DMS53 (cell line): ENCODE measurements around the gene PRIM1.
"Not testable (repeated sequence)": the region's sequence is repeated elsewhere in the genome, so short reads cannot be mapped to it uniquely, and the experiment has no call there.

ENCODE experiments used
- DNase-seq: peaks from one replicate; lab custom pipeline; 2025; lab: John Stamatoyannopoulos, UW

Gene PRIM1

GRCh38 chr12:56751712-56752598 lies at the start of gene PRIM1:
PRIM1 (minus strand) TSS chr12:56752323; CDS start chr12:56752298, 25 bp downstream.
- peak; percentile 96 for DNase-seq

DNA sequence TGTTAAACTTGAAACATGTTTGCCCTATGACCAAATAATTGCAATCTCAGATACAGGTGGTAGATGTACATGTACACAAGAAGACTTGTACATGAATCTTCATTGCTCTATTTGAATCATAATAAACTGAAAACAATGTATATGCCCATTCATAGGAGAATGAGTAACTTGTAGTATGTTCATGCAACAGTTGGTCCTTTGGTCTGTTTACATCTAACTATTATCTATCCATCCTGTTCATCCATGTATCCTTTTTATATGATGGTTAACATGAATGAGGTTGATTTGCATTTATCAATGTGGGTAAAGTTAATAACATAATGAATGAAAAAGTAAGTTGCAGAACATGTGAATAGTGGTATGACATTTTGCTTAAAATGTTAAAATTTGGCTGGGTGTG lies 48.1 kb upstream of the PRIM1 start:
- DNase-seq, result no peak

GRCh38 chr12:56799345-56799744 lies 47.2 kb upstream of the PRIM1 start:
- not testable (repeated sequence) for DNase-seq

DNA sequence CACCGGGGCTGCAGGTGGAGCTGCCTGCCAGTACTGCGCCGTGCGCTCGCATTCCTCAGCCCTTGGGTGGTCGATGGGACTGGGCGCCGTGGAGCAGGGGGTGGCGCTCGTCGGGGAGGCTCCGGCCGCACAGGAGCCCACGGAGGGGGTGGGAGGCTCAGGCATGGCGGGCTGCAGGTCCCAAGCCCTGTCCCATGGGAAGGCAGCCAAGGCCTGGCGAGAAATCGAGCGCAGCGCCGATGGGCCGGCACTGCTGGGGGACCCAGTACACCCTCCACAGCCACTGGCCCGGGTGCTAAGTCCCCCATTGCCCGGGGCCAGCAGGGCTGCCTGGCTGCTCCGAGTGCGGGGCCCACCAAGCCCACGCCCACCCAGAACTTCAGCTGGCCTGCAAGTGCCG lies 43.7 kb upstream of the PRIM1 start:
- not testable (repeated sequence) for DNase-seq

DNA sequence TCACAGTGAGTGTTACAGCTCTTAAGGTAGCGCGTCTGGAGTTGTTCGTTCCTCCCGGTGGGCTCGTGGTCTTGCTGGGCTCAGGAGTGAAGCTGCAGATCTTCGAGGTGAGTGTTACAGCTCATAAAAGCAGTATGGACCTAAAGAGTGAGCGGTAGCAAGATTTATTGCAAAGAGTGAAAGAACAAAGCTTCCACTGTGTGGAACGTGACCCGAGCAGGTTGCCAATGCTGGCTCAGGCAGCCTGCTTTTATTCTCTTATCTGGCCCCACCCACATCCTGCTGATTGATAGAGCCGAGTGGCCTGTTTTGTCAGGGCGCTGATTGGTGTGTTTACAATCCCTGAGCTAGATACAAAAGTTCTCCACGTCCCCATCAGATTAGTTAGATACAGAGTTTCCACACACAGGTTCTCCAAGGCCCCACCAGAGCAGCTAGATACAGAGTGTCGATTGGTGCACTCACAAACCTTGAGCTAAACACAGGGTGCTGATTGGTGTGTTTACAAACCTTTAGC lies 43.0 kb upstream of the PRIM1 start:
- not testable (repeated sequence) for DNase-seq

DNA sequence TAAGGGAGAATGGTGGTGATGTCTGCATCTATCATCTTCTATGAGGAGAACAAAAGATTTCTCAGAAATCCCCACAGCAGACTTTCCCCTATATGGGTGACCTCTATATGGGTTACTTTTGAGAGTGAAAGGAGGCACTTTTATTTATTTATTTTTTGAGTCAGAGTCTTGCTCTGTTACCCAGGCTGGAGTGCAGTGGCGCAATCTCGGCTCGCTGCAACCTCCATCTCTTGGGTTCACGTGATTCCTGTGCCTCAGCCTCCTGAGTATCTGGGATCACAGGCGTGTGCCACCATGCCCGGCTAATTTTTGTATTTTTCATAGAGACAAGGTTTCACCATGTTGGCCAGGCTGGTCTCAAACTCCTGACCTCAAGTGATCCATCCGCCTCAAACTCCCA lies 41.0 kb upstream of the PRIM1 start:
- DNase-seq, result not testable (repeated sequence)

DNA sequence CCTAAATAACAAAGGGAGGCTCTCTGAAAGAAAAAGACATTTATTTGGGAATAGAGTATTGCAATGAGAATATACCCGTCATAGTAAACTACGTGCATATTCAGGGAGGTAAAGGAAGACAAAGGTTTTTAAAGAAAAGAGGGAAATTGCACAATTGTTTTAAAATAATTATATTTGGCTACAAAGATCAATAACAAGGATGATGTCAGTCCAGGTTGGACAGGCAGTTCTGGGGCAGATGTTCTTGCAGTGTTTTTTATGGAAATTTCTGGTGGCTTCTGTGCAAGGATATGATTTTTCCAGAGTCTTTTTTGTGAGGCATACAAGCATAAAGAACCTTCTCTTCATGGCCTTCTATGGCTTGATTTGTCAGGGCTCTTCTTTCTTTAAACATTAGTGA lies 40.6 kb upstream of the PRIM1 start:
- DNase-seq, result no peak

- not testable (repeated sequence) for DNase-seq
Measured at GRCh38 chr12:56789429-56789828, 37.3 kb upstream of the PRIM1 start.

- no peak for DNase-seq
Measured at GRCh38 chr12:56787498-56787897, 35.4 kb upstream of the PRIM1 start.

- DNase-seq, result no peak
Measured at GRCh38 chr12:56785874-56786273, 33.8 kb upstream of the PRIM1 start.

GRCh38 chr12:56785141-56785865 lies 33.2 kb upstream of the PRIM1 start:
- no peak for DNase-seq

- no peak for DNase-seq
Measured at GRCh38 chr12:56781726-56782125, 29.6 kb upstream of the PRIM1 start.

DNA sequence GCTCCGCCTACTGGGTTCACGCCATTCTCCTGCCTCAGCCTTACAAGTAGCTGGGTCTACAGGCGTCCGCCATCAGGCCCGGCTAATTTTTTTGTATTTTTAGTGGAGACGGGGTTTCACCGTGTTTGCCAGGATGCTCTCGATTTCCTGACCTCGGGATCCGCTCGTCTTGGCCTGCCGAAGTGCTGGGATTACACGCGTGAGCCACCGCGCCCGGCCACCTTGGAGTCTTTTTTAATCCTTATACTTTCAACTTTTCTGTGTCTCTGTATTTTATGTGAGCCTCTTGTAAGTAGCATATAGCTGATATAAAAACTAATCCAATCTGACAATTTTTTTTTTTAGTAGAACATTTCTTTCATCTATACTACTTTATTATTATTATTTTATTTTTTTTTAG lies 26.6 kb upstream of the PRIM1 start:
- no peak for DNase-seq

GRCh38 chr12:56776654-56777053 lies 24.5 kb upstream of the PRIM1 start:
- DNase-seq, result no peak

GRCh38 chr12:56775638-56776037 lies 23.5 kb upstream of the PRIM1 start:
- no peak for DNase-seq

DNA sequence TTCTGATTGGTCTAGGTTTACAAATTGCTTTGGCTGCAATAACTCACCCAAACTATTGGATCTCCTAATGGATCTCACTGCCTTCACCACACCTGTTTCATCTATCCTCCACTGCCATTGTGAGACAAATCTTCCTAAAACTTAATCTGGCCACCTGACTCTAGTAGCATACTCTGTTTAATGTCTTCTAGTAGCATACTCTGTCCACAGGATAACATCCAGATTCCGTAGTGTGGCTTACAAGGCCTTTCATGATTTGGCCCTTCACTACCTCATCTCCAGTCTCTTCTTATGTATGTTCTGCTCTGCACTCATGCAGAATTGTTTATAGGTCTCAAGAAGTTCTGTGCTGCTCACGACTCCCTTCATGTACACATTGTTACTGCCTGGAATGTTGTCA lies 21.0 kb upstream of the PRIM1 start:
- DNase-seq, result no peak

DNA sequence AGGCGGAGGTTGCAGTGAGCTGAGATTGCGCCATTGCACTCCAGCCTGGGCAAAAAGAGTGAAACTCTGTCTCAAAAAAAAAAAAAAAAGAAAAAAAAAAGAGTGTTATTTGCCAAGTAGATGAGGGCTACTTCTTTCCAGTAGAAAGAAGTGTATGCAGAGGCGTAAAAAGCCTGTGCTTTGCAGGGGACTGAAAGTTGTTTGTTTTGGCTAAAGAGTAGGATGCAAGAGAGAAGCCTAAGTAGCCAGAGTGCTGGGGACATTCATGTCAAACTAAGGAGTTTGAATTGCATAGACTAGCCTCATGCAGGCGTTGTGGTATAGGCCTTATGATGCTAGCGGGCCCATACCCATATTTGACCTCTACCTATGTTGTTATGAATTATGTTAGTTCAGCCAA lies 20.5 kb upstream of the PRIM1 start:
- DNase-seq, result no peak

GRCh38 chr12:56769868-56770267 lies 17.7 kb upstream of the PRIM1 start:
- DNase-seq, result no peak

DNA sequence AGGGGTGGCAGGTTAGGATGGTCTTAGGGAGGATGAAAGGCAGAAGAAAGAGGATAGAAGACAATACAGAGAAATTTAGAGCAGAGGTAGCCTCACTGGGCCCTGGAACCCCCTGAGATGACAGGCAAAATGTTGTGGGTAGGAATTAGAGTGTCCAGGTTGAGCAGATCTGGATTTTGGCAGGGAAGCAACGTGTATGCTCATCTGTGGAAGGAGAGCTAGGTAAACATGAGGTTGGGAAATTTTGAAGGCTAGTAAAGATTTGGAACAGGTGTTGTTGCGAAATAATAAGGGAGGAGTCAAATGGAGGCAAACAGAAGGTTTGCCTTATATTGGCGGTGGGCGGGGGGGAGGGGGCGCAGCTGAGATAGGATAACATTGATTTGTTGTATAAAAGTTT lies 16.3 kb upstream of the PRIM1 start:
- no peak for DNase-seq

DNA sequence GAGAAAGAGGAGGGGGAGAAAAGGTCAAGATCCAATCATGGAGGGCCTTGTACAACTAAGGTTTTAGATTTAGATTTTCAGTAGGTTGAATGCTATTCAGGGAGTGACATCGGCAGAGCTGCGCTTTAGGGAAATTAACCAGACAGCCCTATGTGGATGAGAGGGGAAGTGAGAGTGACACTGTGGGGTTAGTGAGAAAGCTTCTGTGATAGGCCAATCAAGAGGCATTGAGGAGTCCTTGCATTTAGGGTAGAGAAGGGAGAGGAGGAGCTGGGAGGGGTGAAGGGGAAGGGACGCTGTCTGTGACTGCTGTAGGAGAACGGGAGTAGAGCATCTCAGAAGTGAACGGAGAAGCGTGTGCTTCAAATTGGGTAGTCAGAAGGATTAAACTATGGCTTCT lies 14.4 kb upstream of the PRIM1 start:
- DNase-seq, result no peak

GRCh38 chr12:56763753-56764657 lies 11.9 kb upstream of the PRIM1 start:
- no peak for DNase-seq

DNA sequence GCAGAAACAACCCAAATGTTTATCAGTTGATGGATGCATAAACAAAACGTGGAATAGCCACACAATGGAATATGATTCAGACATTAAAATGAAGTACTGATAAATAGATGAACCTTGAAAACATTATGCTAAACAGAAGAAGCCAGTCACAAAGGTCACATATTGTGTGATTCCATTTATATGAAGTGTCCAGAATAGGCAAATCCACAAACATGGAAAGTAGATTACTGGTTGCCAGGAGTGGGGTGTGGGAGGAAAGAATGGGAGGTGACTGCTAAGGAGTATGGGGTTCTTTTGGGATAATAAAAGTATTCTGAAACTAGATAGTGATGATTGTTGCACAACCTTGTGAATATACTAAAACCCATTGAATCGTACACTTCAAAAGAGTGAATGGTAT lies 9.7 kb upstream of the PRIM1 start:
- no peak for DNase-seq
